Stimulated activated CD4-positive, alpha-beta T cell treated with anti-CD3 and anti-CD28 coated beads, Interleukin-4, amount 100 ng/mL, for 24 hours (primary cell): ENCODE data around the gene DNAH10.
"Not testable (repeated sequence)": the region's sequence is repeated elsewhere in the genome, so short reads cannot be mapped to it uniquely, and the experiment has no call there.

Experiments
- DNase-seq: peaks from one replicate; pipeline ENCODE4 v3.0.0-alpha.2; 2020

Gene DNAH10

GRCh38 chr12:123938679-123939480 lies 176.8 kb downstream of the DNAH10 start:
- DNase-seq, result peak; percentile 15

DNA sequence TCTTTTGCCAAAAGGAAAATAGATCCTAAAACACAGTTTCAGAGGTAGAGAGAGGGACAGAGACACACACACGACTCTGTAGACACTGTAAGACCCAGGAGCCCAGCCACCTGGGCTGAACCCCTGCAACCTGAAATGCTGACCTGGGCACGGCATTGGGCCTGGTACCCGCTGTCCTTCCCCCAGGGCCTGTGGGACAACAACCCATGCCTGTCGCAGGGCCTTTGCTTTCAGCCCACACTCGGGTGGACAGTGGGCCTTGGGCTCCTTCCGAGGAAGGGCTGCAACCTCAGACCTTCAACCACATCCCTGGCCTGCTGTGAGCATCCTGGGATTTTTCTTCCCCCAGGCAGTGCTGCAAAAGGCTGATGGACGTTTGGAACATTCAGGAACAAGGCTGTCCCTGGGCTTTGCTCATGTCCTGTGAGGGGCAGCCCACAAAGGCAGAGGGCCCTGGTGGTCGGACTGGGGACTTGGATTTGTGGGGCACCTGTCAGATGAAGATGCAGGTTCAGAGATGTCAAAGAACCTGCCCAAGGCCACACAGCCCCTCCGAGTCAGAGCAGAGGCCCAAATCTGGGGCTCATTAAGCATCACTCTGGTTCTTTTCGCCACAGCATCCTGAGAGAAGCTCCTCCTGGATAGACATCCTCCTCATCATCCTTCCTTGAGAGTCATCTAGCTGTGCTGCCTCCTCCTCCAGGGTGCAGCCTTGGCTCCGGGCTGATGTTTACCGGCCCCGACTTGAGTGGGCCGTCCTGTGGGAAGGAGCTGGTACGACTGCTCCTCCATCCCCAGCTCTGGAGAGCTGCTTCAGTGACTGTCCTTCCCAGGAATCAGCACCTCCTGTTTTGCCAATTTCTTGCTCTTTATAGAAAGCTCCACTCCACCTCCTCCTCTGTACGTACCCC lies 177.9 kb downstream of the DNAH10 start:
- DNase-seq, result no peak

DNA sequence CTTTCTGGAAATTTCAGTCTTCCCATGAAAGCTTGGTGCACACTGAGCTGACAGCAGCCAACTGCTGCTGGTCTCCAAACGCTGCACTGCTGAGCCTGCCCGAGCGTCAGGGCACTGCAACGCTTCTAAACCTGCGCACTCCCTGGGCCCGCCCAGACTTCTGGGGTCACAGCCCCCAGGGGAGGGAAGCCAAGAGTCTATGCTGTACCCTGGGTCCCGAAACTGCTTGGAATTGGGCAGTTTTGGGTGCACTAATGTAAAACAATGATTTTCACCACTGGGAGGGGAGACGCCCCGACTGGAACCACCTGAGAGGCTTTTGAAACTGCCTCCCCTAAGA lies 178.5 kb downstream of the DNAH10 start:
- no peak for DNase-seq

DNA sequence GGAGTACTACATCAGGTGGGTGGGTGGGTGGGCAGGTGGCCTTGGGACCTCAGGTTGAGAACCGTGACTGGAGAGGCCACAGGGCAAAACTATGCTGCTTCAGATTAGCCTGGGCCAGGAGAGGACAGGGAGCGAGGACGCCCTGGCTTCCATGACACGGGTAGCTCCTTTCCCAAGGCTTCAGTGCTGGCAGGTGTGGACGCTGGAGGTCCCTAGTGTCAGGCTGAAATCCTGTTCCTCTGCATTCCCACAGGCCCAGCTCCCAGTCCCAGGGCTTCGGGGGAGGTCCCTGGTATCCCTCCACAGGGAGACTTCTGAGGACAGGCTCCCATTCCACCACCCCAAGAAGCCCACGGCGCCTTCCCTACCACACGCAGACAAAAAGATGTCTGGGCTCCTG lies 178.9 kb downstream of the DNAH10 start:
- no peak for DNase-seq

DNA sequence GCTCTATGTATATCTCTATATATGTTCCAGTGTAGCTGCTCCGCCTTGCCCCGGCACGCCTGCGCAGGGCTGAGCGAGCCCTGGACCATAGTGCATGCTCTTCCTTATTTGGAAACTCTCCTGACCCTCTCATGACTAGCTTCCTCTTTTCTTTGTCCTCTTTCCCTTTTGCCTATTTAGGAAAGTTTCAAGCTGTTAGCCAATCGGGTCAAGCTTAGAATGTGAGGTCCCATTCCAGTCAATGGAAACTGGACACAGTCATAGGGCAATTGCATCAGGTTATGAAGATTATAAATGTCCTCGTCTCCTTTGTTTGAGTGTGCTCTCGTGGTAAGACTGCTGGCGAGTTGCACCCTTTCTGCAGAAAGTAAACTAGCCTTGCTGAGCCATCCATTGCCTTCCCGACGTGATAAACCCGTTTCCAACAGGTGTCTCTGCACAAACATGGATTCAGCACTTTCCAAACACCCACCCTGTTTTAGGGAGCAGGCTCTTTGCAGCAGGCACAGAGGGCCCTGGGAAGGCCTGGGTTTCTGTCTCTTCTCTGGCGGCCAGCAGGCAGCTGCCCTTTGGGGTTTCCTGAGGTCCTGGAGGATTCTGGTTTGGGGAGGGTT lies 179.6 kb downstream of the DNAH10 start:
- DNase-seq, result no peak

- DNase-seq, result no peak
These were observed 180.1 kb downstream of the DNAH10 start for GRCh38 chr12:123942238-123942653.

DNA sequence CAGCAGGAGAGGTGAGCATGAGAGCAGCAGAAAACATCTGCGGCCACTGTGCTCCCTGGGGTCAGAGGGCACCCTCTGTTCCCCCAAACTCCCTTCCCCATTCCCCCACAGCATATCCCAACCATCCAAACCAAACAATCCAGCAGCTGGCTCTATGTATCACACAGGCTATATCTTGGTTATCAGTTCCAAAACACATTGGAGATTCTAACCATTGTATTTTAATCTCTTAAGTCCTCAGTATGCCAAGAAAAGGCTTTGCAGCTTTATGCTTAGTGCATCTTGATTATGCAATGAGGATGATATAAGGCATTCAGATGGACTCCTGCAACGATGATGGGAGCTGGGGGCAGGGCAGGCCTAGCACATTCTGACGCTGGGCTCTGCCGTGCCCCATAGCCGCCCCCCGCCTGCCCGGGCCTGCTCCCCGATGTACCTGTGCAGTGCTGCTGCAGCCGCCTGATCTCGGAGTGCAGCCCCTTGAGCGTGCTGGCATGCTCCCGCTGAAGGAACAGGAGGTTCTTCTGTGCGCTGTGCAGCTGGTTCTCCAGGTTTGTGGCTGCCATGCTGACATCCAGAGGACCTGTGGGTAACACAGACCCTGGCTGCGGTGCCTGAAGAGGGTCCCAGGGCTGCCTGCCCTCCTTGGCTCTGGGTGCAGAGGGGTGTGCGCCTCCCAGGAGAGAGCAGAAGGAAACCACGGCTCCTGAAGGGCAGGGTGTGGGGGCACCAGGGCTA lies 181.0 kb downstream of the DNAH10 start:
- DNase-seq, result no peak

DNA sequence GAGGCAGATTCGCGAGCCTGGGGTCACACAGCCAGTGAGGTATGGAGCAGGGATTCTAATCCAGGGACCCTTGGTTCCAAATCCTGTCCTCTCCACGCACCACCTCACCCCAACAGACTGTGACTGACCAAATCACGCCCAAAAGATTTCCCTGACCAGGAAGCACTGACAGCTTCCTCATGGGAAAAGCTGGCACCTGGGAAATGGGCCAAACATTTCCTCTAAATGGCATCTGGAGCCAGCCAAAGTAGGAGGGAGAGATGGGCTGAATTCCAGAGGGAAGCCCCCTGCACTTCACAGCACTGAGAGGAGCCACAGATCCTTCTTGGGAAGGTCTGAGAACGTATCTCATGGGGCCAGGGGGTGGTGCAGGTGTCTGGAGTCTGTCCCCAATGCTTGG lies 181.7 kb downstream of the DNAH10 start:
- no peak for DNase-seq

- no peak for DNase-seq
These were observed 182.6 kb downstream of the DNAH10 start for GRCh38 chr12:123944696-123945095.

- no peak for DNase-seq
These were observed 183.4 kb downstream of the DNAH10 start for GRCh38 chr12:123945287-123946151.

DNA sequence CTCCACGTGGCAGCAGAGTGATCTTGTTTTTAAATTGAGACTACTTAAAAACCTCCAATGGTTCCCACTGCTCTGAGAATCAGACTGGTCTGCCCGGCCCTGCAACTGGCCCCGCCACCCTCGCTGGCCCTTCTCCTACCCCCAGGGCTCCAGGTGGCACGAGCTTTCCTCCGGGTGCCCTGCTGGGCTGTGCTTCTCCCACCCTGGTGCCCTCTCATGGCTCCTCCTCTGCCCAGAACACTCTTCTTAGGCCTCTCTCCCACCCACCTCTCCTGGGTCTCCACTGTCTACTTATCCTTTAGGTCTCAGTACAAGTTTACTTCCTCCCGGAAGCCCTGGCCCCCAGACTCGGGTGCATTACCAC lies 184.0 kb downstream of the DNAH10 start:
- DNase-seq, result no peak

- DNase-seq, result not testable (repeated sequence)
These were observed 184.7 kb downstream of the DNAH10 start for GRCh38 chr12:123946516-123947505.

DNA sequence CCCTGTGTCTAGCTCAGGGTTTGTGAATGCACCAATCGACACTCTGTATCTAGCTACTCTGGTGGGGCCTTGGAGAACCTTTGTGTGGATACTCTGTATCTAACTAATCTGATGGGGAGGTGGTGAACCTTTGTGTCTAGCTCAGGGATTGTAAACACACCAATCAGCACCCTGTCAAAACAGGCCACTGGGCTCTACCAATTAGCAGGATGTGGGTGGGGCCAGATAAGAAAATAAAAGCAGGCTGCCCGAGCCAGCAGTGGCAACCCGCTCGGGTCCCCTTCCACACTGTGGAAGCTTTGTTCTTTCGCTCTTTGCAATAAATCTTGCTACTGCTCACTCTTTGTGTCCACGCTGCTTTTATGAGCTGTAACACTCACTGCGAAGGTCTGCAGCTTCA lies 185.4 kb downstream of the DNAH10 start:
- not testable (repeated sequence) for DNase-seq

- DNase-seq, result no peak
These were observed 186.3 kb downstream of the DNAH10 start for GRCh38 chr12:123948401-123948795.

- DNase-seq, result no peak
These were observed 187.0 kb downstream of the DNAH10 start for GRCh38 chr12:123948796-123949769.

DNA sequence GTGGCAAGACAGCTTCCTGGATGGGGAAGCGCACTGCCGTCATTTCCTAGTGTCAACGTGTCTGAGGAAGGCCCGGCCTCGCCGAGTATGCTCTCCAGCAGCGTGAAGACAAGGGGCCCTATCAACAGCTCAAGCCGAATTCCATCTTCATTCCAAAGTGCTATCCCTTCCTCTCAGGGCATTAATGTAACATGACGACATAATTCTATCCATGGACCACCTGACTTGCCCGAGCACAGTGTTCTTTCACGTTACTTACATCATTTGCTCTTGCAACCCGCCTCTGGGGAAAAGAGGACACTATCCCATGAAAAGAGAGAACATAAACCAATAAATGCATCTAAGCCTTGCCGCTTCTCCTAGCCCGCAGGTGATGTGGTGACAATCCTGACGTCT lies 187.7 kb downstream of the DNAH10 start:
- no peak for DNase-seq

DNA sequence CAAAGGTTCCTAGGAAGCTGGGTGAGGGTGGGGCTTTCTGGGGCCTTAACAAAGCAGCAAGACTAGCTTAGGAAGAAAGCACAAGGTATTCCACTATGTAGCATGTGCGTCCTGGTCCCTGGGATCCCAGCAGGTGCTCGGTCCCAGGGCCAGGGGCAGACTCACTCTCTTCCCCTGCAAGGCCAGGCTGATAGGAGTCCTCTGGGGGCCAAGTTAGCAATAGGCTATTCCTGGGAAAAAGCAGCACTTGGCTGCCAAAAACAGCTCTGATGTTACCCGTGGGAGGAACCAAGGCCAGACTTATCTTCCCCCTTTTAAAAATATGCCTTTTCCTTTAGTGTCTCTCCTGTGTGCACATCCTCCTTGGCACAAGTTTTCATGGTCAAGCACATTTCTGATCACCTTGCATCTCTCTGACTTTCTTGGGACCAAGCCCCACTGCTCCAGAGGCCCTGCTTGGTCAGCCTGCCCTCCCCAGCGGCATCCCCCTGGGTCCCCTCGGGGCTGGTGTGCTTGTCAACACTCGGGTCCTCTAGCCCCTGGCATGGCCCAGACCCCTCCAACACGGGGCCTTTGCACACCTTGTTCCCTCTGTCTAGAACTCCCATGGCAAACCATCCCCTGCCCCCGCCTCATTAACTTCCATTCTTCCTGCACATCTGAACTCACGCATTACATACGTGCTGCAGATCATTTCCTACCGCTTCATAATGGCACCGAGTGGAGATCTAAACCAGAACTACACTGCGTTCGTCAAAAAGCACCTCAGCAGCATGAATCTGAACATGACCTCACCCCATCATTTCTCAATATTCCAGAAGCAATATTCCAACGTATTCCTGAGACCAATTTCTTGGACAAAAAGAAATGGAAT lies 188.6 kb downstream of the DNAH10 start:
- DNase-seq, result no peak

GRCh38 chr12:123951467-123951866 lies 189.4 kb downstream of the DNAH10 start:
- no peak for DNase-seq
